Heart left ventricle (tissue), 16 donors: ENCODE results near the gene TMEM163. TPM values are rescaled to one million over a fixed set of nuclear protein-coding genes. Genes with fewer than 3 reads are reported as not detected.

Experiments
- ATAC-seq, 4 donors: fragments of 200-7000 bp; cut with Tn5 transposase; one replicate each; pipeline ENCODE4 v1.9.1; 2020 to 2022; ENCODE audit warnings: moderate library complexity in 4 of 4, mild to moderate bottlenecking in 3 of 4, moderate number of reproducible peaks in 1 of 4
- DNase-seq, 5 donors: peaks; one replicate each; pipeline ENCODE4 v3.0.0-alpha.2; 2020
- H3K27ac ChIP-seq, 12 donors: fragments of 200-600 bp; sonication (generic) in 4 of 12; one replicate each; pipeline versions ENCODE4 v1.5.0 to v1.8.0; 2016 to 2022; ENCODE audit warnings: mild to moderate bottlenecking in 2 of 12
- H3K27me3 ChIP-seq, 9 donors: fragments of 200-600 bp; sonication (generic) in 2 of 9; one replicate each; pipeline versions ENCODE4 v1.5.1 to v1.8.0; 2016 to 2022; ENCODE audit warnings: mild to moderate bottlenecking in 3 of 9
- H3K36me3 ChIP-seq, 9 donors: fragments of 200-600 bp; sonication (generic) in 2 of 9; one replicate each; pipeline versions ENCODE4 v1.5.0 to v1.8.0; 2018 to 2022; ENCODE audit warnings: mild to moderate bottlenecking in 2 of 9
- H3K4me1 ChIP-seq, 12 donors: fragments of 200-600 bp; sonication (generic) in 4 of 12; one replicate each; pipeline versions ENCODE4 v1.5.0 to v1.8.0; 2016 to 2022; ENCODE audit warnings: mild to moderate bottlenecking in 3 of 12
- H3K4me3 ChIP-seq, 12 donors: fragments of 200-600 bp; sonication (generic) in 4 of 12; one replicate each; pipeline versions ENCODE4 v1.5.0 to v1.8.0; 2017 to 2022; ENCODE audit warnings: mild to moderate bottlenecking in 9 of 12, moderate library complexity in 4 of 12
- H3K9me3 ChIP-seq, 12 donors: fragments of 200-600 bp; sonication (generic) in 4 of 12; one replicate each; pipeline versions ENCODE4 v1.5.0 to v1.8.0; 2016 to 2022; ENCODE audit warnings: mild to moderate bottlenecking in 1 of 12
- CTCF ChIP-seq, 12 donors: fragments of 200-600 bp; sonication (generic) in 4 of 12; IDR thresholded peaks; one replicate each; pipeline versions ENCODE4 v1.5.0 to v1.8.0; 2018 to 2022; ENCODE audit warnings: antibody characterized with exemption in 12 of 12, mild to moderate bottlenecking in 5 of 12
- POLR2A ChIP-seq, 2 donors: fragments of 450-650 bp; IDR thresholded peaks; one replicate each; pipeline ENCODE4 v1.6.1; 2017; ENCODE audit warnings: antibody characterized with exemption in 2 of 2, mild to moderate bottlenecking in 2 of 2, moderate library complexity in 2 of 2
- WGBS, 4 donors: extraction: QIAGEN DNeasy Blood & Tissue Kit in 2 of 4; methylation state at CpG; one replicate each; pipeline versions ENCODE4 v1.1.5 to v1.1.7; 2013 to 2018; 5-methylcytosine and 5-hydroxymethylcytosine counted together
- intact Hi-C, 10 donors: fragments of 100-400 bp; cut with DNase I; formaldehyde crosslinking; loops; one replicate each; pipeline versions ENCODE4 v1.11.1 to v1.14.2; 2022
- polyA plus RNA-seq, 2 donors: library from polyadenylated mRNA; stranded (reverse); fragments of 200-250 nt; gene quantifications; one replicate each; pipeline ENCODE4 v1.2.3, GENCODE V29; 2013
- total RNA-seq, 9 donors: library from RNA; depleted of rRNA in 2 of 9; stranded (reverse); fragments of >200 nt in 2 of 9; fragmentation: NEBNext Ultra II Directional in 3 of 9; extraction: Animal tissue kit (Norgen Biotek cat#: 25700) in 3 of 9; gene quantifications; one replicate each; pipeline versions ENCODE4 v1.1.0 to v1.2.4, GENCODE V29; 2016 to 2023
- donor health status: ischemic (EF 13 %, LVEDD 7.1; RV severe dilation, severe dysfunction).
- donor health status: healthy with polysubstance abuse.
- donor health status: DM: no; HTN: yes; CAD: no.
- donor health status: DM: no; HTN: no; CAD: no.
- donor health status: ischemic (EF 25% LVEDD 6.9; RV normal size, moderate dysfunction).
- donor health status: ischemic (EF 25% LVEDD 5.7; RV mildly dilated, moderate dysfunction).
- donor health status: healthy.
- donor health status: DM: yes; HTN: yes; CAD: no.
- donor health status: ischemic (EF 35%, LVEDD 5.7; RV mildly dilated, moderate dysfunction).
- donor health status: nonischemic (EF 11% LVEDD 7.7; RV severe dilation, severe dysfunction).
- donor health status: DM: yes; HTN: yes; CAD: no.
- donor health status: PGD.
- donor health status: ischemic (EF 29% LVEDD 5.4; RV normal size, mild dysfunction).
- donor health status: nonischemic (EF 23%, LVEDD 6.1; RV moderate dilation, normal function).

TMEM163 gene
- total and polyA plus RNA-seq, 11 donors, result 0.14 to 1.4 (median 0.47) TPM

GRCh38 chr2:134582547-134582899, 136.3 kb downstream of the TMEM163 start:
- Histone ChIP-seq H3K4me3 (no peak overlapping the region), H3K27ac (no peak overlapping the region), H3K4me1 (no peaks in the 10 kb centered on the region), H3K36me3 (no peaks in the 10 kb centered on the region), H3K9me3 (peaks cover 0 to 2% (median 0%) of the 10 kb centered on the region in 12 donors), H3K27me3 (no peaks in the 10 kb centered on the region)
- DNase-seq, result no peak
- ATAC-seq, result no peak
- TF ChIP-seq CTCF (IDR thresholded peaks at IDR 0.05), result no peak
- TF ChIP-seq POLR2A (IDR thresholded peaks at IDR 0.05), result no peak
- intact Hi-C loops, result no loop called here
- 56 to 66% (median 61%) methylated on average over 2 of the region's 2 CpGs for WGBS, 4 donors

- intact Hi-C loops, result no loop called here
- Histone ChIP-seq H3K36me3 (no peaks in the 10 kb centered on the region), H3K4me3 (no peak overlapping the region), H3K27me3 (no peaks in the 10 kb centered on the region), H3K27ac (no peak overlapping the region), H3K4me1 (no peaks in the 10 kb centered on the region), H3K9me3 (no peaks in the 10 kb centered on the region)
- DNase-seq (no peak), ATAC-seq (no peak)
- WGBS, 4 donors, result 91 to 96% (median 92%) methylated on average over 10 of the region's 10 CpGs
- no peak for TF ChIP-seq POLR2A (IDR thresholded peaks at IDR 0.05)
- TF ChIP-seq CTCF (IDR thresholded peaks at IDR 0.05), result no peak
Measured at GRCh38 chr2:134581877-134582546, 136.8 kb downstream of the TMEM163 start.

- no peak for DNase-seq
- 78 to 83% (median 80%) methylated on average over 7 of the region's 7 CpGs for WGBS, 4 donors
- Histone ChIP-seq H3K4me3 (no peak overlapping the region), H3K4me1 (no peaks in the 10 kb centered on the region), H3K27me3 (peaks cover 0 to 4% (median 0%) of the 10 kb centered on the region in 9 donors), H3K36me3 (no peaks in the 10 kb centered on the region), H3K9me3 (no peaks in the 10 kb centered on the region), H3K27ac (no peak overlapping the region)
- no peak for TF ChIP-seq CTCF (IDR thresholded peaks at IDR 0.05)
- TF ChIP-seq POLR2A (IDR thresholded peaks at IDR 0.05), result no peak
- intact Hi-C loops, result no loop called here
- ATAC-seq, result no peak
Measured at GRCh38 chr2:134578316-134578715, 140.5 kb downstream of the TMEM163 start.

GRCh38 chr2:134576478-134576877, 142.3 kb downstream of the TMEM163 start:
- no peaks in the 10 kb centered on the region for H3K36me3 ChIP-seq
- H3K4me3 ChIP-seq, result no peak overlapping the region
- no peak overlapping the region for H3K27ac ChIP-seq
- ATAC-seq, result no peak
- no peaks in the 10 kb centered on the region for H3K9me3 ChIP-seq
- TF ChIP-seq POLR2A (IDR thresholded peaks at IDR 0.05) (no peak), CTCF (IDR thresholded peaks at IDR 0.05) (no peak)
- H3K4me1 ChIP-seq, result no peaks in the 10 kb centered on the region
- intact Hi-C loops, result no loop called here
- H3K27me3 ChIP-seq, result peaks cover 0 to 4% (median 0%) of the 10 kb centered on the region in 9 donors
- no peak for DNase-seq
